A549 (cell line): Measurements from ENCODE around the gene COMMD10. TPM values are rescaled to one million over a fixed set of nuclear protein-coding genes. Genes with fewer than 3 reads are reported as not detected.

Experiments
- ATAC-seq, 2 experiments: fragments of 200-7000 bp in 1 of 2; fragments of >200 bp in 1 of 2; cut with Nextera tagmentation in 1 of 2; cut with Tn5 transposase in 1 of 2; 3 replicates each; pipeline versions ENCODE4 v1.8.0 to v1.9.1; 2018 to 2020; ENCODE audit warnings: mild to moderate bottlenecking in 1 of 2, moderate library complexity in 1 of 2
- CTCF ChIA-PET: fragments of 300-600 bp; sonication (Branson Sonifier 250); formaldehyde crosslinking; extraction: SDS; loops from one replicate; lab custom pipeline; 2021; ENCODE audit warnings: antibody characterized with exemption, inconsistent platforms; lab: Yijun Ruan, JAX
- POLR2A ChIA-PET: fragments of 350-600 bp; formaldehyde crosslinking; extraction: SDS; loops from one replicate; lab custom pipeline; 2021; ENCODE audit warnings: antibody characterized with exemption, inconsistent platforms; lab: Yijun Ruan, JAX
- DNase-seq, 2 experiments: peaks; one replicate each; pipeline versions ENCODE4 v3.0.0 to v3.0.0-alpha.2; 2011 to 2016; ENCODE audit warnings: low read depth in 1 of 2, low spot score in 1 of 2
- FAIRE-seq: peaks from 2 replicates; lab custom pipeline; 2011; peaks lifted over from hg19 to GRCh38; lab: Jason Lieb, UNC
- H3K27ac ChIP-seq, 2 experiments: fragments of >200 bp; sonication (Bioruptor Twin); formaldehyde crosslinking; 3 replicates each; pipeline ENCODE4 v1.5.1; 2016 to 2017
- H3K4me1 ChIP-seq: fragments of >200 bp; sonication (Bioruptor Twin); formaldehyde crosslinking; 3 replicates; pipeline ENCODE4 v1.6.1; 2016
- H3K4me2 ChIP-seq: fragments of >200 bp; sonication (Bioruptor Twin); formaldehyde crosslinking; 3 replicates; pipeline ENCODE4 v1.6.1; 2016
- H3K4me3 ChIP-seq: fragments of >200 bp; sonication (Bioruptor Twin); formaldehyde crosslinking; 3 replicates; pipeline ENCODE4 v1.5.1; 2016
- H3K9me3 ChIP-seq: fragments of >200 bp; sonication (Bioruptor Twin); formaldehyde crosslinking; 3 replicates; pipeline ENCODE4 v1.6.1; 2016
- CEBPB ChIP-seq, 2 experiments: fragments of >200 bp in 1 of 2; sonication (Bioruptor Twin) in 1 of 2; formaldehyde crosslinking in 1 of 2; IDR thresholded peaks; 2 replicates each; pipeline ENCODE4 v1.6.1; 2012 to 2016
- ELK1 ChIP-seq: fragments of 150-350 bp; IDR thresholded peaks from 2 replicates; pipeline ENCODE4 v1.6.1; 2014; ENCODE audit warnings: low read depth, mild to moderate bottlenecking, low read length
- FOSL2 ChIP-seq, 2 experiments: fragments of 450-650 bp in 1 of 2; fragments of >200 bp in 1 of 2; sonication (Bioruptor Twin) in 1 of 2; formaldehyde crosslinking; IDR thresholded peaks; 2 replicates each; pipeline versions ENCODE4 v1.5.0 to v1.6.1; 2016 to 2020; ENCODE audit warnings: mild to moderate bottlenecking in 1 of 2, moderate library complexity in 1 of 2
- FOXS1 ChIP-seq: fragments of 250-450 bp; sonication (Bioruptor Pico); IDR thresholded peaks from 2 replicates; pipeline ENCODE4 v1.5.0; 2020; ENCODE audit warnings: mild to moderate bottlenecking, moderate library complexity
- GATA3 ChIP-seq: IDR thresholded peaks from 2 replicates; pipeline ENCODE4 v1.6.1; 2012; ENCODE audit warnings: borderline replicate concordance
- HEYL ChIP-seq: fragments of 250-450 bp; sonication (Bioruptor Pico); IDR thresholded peaks from 2 replicates; pipeline ENCODE4 v1.8.0; 2021; ENCODE audit warnings: mild to moderate bottlenecking, moderate library complexity
- KDM1A ChIP-seq: fragments of 200-600 bp; sonication (generic); IDR thresholded peaks from 2 replicates; pipeline ENCODE4 v1.6.1; 2016; ENCODE audit warnings: low read depth, mild to moderate bottlenecking
- KDM5A ChIP-seq: fragments of 200-600 bp; sonication (generic); IDR thresholded peaks from 2 replicates; pipeline ENCODE4 v1.6.1; 2016; ENCODE audit warnings: antibody characterized with exemption, mild to moderate bottlenecking
- MYC ChIP-seq: IDR thresholded peaks from 2 replicates; pipeline ENCODE4 v1.6.1; 2012; ENCODE audit warnings: mild to moderate bottlenecking, inconsistent platforms, low read length, improper control_type of control experiment, borderline replicate concordance
- PHF8 ChIP-seq: fragments of 200-600 bp; sonication (generic); IDR thresholded peaks from 2 replicates; pipeline ENCODE4 v1.6.1; 2016; ENCODE audit warnings: low read depth, mild to moderate bottlenecking, antibody characterized with exemption, moderate library complexity, borderline replicate concordance
- POLR2A ChIP-seq: IDR thresholded peaks from 2 replicates; pipeline ENCODE4 v1.6.1; 2012; ENCODE audit warnings: mild to moderate bottlenecking, low read length
- ZFP36 ChIP-seq: fragments of 450-650 bp; IDR thresholded peaks from 2 replicates; pipeline ENCODE4 v1.6.1; 2014; ENCODE audit warnings: borderline replicate concordance; ENCODE audit not compliant: partially characterized antibody
- ZNF302 ChIP-seq: fragments of 250-450 bp; sonication (Bioruptor Pico); IDR thresholded peaks from 2 replicates; pipeline ENCODE4 v1.9.0; 2021; ENCODE audit warnings: inconsistent platforms, mild to moderate bottlenecking, moderate library complexity
- polyA plus RNA-seq, 4 experiments: library from polyadenylated mRNA; depleted of rRNA in 3 of 4; stranded (reverse); fragments of >200 nt; fragmentation: RNase III in 1 of 4; extraction: RNeasy Plus Mini Kit Qiagen cat#74134 plus additional on column Dnase treatment in 1 of 4; gene quantifications; 2 replicates in 3 of 4; 3 replicates in 1 of 4; pipeline ENCODE4 v1.2.3, GENCODE V29; 2011 to 2017
- TF ChIP-seq, protein P1 (sequence below): fragments of 200-600 bp; sonication (generic); IDR thresholded peaks from 2 replicates; pipeline ENCODE4 v1.6.1; 2016; ENCODE audit warnings: antibody characterized with exemption, mild to moderate bottlenecking, moderate library complexity
- TF ChIP-seq, protein P2 (sequence below): fragments of >200 bp; sonication (Bioruptor Twin); formaldehyde crosslinking; IDR thresholded peaks from 3 replicates; pipeline ENCODE4 v1.6.1; 2016
- TF ChIP-seq, protein P3 (sequence below): fragments of >200 bp; sonication (Bioruptor Twin); formaldehyde crosslinking; IDR thresholded peaks from 3 replicates; pipeline ENCODE4 v1.5.1; 2016
- TF ChIP-seq, protein P4 (sequence below): fragments of 250-450 bp; sonication (Bioruptor Pico); IDR thresholded peaks from 2 replicates; pipeline ENCODE4 v1.5.0; 2020; ENCODE audit warnings: low read depth, mild to moderate bottlenecking, moderate library complexity
- TF ChIP-seq, protein P5 (sequence below): IDR thresholded peaks from 2 replicates; pipeline ENCODE4 v1.6.1; 2012; ENCODE audit warnings: low read depth, borderline replicate concordance
- TF ChIP-seq, protein P6 (sequence below): IDR thresholded peaks from 2 replicates; pipeline ENCODE4 v1.6.1; 2012

The COMMD10 gene
- polyA plus RNA-seq, 2 of the 4 experiments (the other 2 are of a cell fraction), result 40.2 to 63.9 TPM

DNA sequence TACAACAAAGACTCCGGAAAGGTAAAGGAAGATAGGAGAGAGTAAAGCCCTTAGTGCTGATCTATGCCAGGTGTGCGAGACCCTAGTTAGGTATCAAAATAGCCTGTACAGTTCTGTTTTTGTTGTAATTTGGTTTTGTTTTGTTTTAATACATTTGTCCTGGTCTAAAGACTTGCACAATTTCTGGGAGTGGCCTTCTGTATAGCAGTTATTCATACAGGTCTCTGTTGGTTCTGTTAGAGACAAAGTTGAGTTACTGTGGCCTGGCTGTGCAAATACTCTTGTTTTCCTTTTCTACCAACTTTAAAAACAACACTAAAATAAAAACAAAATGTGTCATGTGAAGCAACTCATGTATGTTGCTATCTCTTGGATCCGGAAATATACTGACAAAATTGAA lies 163.6 kb downstream of the COMMD10 start (continued):
- TF ChIP-seq, protein P1, sequence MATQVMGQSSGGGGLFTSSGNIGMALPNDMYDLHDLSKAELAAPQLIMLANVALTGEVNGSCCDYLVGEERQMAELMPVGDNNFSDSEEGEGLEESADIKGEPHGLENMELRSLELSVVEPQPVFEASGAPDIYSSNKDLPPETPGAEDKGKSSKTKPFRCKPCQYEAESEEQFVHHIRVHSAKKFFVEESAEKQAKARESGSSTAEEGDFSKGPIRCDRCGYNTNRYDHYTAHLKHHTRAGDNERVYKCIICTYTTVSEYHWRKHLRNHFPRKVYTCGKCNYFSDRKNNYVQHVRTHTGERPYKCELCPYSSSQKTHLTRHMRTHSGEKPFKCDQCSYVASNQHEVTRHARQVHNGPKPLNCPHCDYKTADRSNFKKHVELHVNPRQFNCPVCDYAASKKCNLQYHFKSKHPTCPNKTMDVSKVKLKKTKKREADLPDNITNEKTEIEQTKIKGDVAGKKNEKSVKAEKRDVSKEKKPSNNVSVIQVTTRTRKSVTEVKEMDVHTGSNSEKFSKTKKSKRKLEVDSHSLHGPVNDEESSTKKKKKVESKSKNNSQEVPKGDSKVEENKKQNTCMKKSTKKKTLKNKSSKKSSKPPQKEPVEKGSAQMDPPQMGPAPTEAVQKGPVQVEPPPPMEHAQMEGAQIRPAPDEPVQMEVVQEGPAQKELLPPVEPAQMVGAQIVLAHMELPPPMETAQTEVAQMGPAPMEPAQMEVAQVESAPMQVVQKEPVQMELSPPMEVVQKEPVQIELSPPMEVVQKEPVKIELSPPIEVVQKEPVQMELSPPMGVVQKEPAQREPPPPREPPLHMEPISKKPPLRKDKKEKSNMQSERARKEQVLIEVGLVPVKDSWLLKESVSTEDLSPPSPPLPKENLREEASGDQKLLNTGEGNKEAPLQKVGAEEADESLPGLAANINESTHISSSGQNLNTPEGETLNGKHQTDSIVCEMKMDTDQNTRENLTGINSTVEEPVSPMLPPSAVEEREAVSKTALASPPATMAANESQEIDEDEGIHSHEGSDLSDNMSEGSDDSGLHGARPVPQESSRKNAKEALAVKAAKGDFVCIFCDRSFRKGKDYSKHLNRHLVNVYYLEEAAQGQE, result no peak
- TF ChIP-seq, protein P2, sequence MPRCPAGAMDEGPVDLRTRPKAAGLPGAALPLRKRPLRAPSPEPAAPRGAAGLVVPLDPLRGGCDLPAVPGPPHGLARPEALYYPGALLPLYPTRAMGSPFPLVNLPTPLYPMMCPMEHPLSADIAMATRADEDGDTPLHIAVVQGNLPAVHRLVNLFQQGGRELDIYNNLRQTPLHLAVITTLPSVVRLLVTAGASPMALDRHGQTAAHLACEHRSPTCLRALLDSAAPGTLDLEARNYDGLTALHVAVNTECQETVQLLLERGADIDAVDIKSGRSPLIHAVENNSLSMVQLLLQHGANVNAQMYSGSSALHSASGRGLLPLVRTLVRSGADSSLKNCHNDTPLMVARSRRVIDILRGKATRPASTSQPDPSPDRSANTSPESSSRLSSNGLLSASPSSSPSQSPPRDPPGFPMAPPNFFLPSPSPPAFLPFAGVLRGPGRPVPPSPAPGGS, result no peak
- TF ChIP-seq, protein P3, sequence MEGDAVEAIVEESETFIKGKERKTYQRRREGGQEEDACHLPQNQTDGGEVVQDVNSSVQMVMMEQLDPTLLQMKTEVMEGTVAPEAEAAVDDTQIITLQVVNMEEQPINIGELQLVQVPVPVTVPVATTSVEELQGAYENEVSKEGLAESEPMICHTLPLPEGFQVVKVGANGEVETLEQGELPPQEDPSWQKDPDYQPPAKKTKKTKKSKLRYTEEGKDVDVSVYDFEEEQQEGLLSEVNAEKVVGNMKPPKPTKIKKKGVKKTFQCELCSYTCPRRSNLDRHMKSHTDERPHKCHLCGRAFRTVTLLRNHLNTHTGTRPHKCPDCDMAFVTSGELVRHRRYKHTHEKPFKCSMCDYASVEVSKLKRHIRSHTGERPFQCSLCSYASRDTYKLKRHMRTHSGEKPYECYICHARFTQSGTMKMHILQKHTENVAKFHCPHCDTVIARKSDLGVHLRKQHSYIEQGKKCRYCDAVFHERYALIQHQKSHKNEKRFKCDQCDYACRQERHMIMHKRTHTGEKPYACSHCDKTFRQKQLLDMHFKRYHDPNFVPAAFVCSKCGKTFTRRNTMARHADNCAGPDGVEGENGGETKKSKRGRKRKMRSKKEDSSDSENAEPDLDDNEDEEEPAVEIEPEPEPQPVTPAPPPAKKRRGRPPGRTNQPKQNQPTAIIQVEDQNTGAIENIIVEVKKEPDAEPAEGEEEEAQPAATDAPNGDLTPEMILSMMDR, result no peak
- no peak for TF ChIP-seq HEYL

- no peak for FAIRE-seq
- TF ChIP-seq KDM5A (no peak), FOSL2 (IDR thresholded peaks at IDR 0.05) (no peak), FOSL2 (CRISPR knock-in tag; IDR thresholded peaks at IDR 0.05) (no peak), MYC (no peak), POLR2A (no peak), CEBPB (IDR thresholded peaks at IDR 0.05) (no peak), PHF8 (no peak), FOXS1 (no peak), ELK1 (no peak), ZNF302 (CRISPR knock-in tag) (no peak), ZFP36 (no peak), GATA3 (no peak), KDM1A (no peak)
- TF ChIP-seq, protein P4, sequence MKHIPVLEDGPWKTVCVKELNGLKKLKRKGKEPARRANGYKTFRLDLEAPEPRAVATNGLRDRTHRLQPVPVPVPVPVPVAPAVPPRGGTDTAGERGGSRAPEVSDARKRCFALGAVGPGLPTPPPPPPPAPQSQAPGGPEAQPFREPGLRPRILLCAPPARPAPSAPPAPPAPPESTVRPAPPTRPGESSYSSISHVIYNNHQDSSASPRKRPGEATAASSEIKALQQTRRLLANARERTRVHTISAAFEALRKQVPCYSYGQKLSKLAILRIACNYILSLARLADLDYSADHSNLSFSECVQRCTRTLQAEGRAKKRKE, result no peak
- TF ChIP-seq, protein P5, sequence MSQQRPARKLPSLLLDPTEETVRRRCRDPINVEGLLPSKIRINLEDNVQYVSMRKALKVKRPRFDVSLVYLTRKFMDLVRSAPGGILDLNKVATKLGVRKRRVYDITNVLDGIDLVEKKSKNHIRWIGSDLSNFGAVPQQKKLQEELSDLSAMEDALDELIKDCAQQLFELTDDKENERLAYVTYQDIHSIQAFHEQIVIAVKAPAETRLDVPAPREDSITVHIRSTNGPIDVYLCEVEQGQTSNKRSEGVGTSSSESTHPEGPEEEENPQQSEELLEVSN, result no peak
- TF ChIP-seq, protein P2, result no peak
- TF ChIP-seq, protein P6, sequence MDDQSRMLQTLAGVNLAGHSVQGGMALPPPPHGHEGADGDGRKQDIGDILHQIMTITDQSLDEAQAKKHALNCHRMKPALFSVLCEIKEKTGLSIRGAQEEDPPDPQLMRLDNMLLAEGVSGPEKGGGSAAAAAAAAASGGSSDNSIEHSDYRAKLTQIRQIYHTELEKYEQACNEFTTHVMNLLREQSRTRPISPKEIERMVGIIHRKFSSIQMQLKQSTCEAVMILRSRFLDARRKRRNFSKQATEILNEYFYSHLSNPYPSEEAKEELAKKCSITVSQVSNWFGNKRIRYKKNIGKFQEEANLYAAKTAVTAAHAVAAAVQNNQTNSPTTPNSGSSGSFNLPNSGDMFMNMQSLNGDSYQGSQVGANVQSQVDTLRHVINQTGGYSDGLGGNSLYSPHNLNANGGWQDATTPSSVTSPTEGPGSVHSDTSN, result no peak
- CTCF ChIA-PET, result no interaction called here
These were observed 164.8 kb downstream of the COMMD10 start for GRCh38 chr5:116249648-116250047.

More at GRCh38 chr5:116249648-116250047, 164.8 kb downstream of the COMMD10 start:
- no peak for ATAC-seq
- H3K4me3 ChIP-seq, result no peak overlapping the region
- no peaks in the 10 kb centered on the region for H3K4me1 ChIP-seq
- no peak overlapping the region for H3K27ac ChIP-seq
- H3K4me2 ChIP-seq, result no peak overlapping the region
- H3K9me3 ChIP-seq, result peaks cover 13% of the 10 kb centered on the region
- DNase-seq, result no peak
- POLR2A ChIA-PET, result no interaction called here
